Lower leg skin (tissue), 3 donors: ENCODE data around the gene TAF4B.

Experiments
- POLR2A ChIP-seq, 2 donors: fragments of 450-650 bp; IDR thresholded peaks; one replicate each; pipeline ENCODE4 v1.6.1; 2016 to 2017; ENCODE audit warnings: antibody characterized with exemption in 2 of 2, mild to moderate bottlenecking in 1 of 2, moderate library complexity in 1 of 2
- TF ChIP-seq, protein P1 (sequence below), 3 donors: fragments of 450-650 bp; IDR thresholded peaks; one replicate each; pipeline ENCODE4 v1.5.1; 2016; ENCODE audit warnings: antibody characterized with exemption in 3 of 3, mild to moderate bottlenecking in 3 of 3, moderate library complexity in 2 of 3

DNA sequence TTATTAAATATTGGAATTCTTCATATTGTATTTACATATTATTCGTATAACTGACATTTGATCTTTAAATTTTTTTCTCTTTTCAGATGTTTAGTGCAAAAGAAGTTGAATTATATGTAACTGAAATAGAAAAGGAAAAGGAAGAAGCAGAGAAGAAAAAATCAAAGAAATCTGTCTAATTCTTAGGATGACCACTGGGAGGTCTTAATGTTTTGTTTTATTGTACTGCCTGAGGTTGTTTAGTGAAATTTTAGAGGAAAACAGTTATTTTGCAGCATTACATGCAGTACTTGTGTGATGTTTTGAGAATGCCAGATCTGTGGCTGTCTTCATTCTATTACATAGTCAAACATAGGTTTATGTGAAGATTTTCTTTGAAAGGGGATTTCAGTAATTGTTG, 34.0 kb upstream of the TAF4B start:
- TF ChIP-seq, protein P1, sequence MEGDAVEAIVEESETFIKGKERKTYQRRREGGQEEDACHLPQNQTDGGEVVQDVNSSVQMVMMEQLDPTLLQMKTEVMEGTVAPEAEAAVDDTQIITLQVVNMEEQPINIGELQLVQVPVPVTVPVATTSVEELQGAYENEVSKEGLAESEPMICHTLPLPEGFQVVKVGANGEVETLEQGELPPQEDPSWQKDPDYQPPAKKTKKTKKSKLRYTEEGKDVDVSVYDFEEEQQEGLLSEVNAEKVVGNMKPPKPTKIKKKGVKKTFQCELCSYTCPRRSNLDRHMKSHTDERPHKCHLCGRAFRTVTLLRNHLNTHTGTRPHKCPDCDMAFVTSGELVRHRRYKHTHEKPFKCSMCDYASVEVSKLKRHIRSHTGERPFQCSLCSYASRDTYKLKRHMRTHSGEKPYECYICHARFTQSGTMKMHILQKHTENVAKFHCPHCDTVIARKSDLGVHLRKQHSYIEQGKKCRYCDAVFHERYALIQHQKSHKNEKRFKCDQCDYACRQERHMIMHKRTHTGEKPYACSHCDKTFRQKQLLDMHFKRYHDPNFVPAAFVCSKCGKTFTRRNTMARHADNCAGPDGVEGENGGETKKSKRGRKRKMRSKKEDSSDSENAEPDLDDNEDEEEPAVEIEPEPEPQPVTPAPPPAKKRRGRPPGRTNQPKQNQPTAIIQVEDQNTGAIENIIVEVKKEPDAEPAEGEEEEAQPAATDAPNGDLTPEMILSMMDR (IDR thresholded peaks at IDR 0.05) = no peak
- TF ChIP-seq POLR2A (IDR thresholded peaks at IDR 0.05) = no peak
